ENCODE measurements around the gene PIK3AP1. TPM values are rescaled to one million over a fixed set of nuclear protein-coding genes. Genes with fewer than 3 reads are reported as not detected.

PIK3AP1 gene
- total and polyA plus RNA-seq, 2 of the 13 experiments (the other 11 are each of a cell fraction or from before 2014, with no cell fraction given): 3.6 to 13.8 TPM

- ATAC-seq (no peak), DNase-seq (ENCODE audit: low spot score) (no peak), FAIRE-seq (no peak)
- H3K36me3 ChIP-seq (replicated peaks in 1 of 2; ENCODE audit: control insufficient read depth in 1 of 2, insufficient read depth in 2 of 2, low read length in 2 of 2): no peaks in the 10 kb centered on the region
- H4K20me1 ChIP-seq (ENCODE audit: insufficient read depth, low read length): no peaks in the 10 kb centered on the region
- H2AFZ ChIP-seq (ENCODE audit: low read length): no peak overlapping the region
- CTCF ChIA-PET (ENCODE audit: low intra/inter-chr PET ratio, low total read pairs): no interaction called here
- no peaks in the 10 kb centered on the region for H3K9me3 ChIP-seq (ENCODE audit: low read length)
- BruUV-seq (replicated peaks): no TSS peak
- WGBS (ENCODE audit: low lambda C conversion rate): 72% methylated on average over 9 of the region's 9 CpGs
- intact Hi-C loops (cut with micrococcal nuclease; ENCODE audit: unreplicated experiment): no loop called here
- 0 out of 2 replicates have a peak, but pooled peaks have one; percentile 7 for TF ChIP-seq SMC3 (IDR thresholded peaks at IDR 0.05; ENCODE audit: low read length)
- peak; percentile 55 for TF ChIP-seq STAG1 (CRISPR knock-in tag; IDR thresholded peaks at IDR 0.05)
- peak; percentile 52 for TF ChIP-seq CTCF (CRISPR knock-in tag; IDR thresholded peaks at IDR 0.05)
- no peak for TF ChIP-seq ZSCAN25 (CRISPR knock-in tag; IDR thresholded peaks at IDR 0.05)
- H3K4me3 ChIP-seq (replicated peaks in 1 of 3; ENCODE audit: insufficient read depth in 1 of 3, low read depth in 2 of 3, low read length in 3 of 3): no peak overlapping the region
- H3K27me3 ChIP-seq (ENCODE audit: control insufficient read depth in 1 of 2, insufficient read depth in 2 of 2, low read length in 2 of 2): no peaks in the 10 kb centered on the region
- no peaks in the 10 kb centered on the region for H3K4me1 ChIP-seq (ENCODE audit: insufficient read depth, low read length)
- POLR2A ChIA-PET: interaction anchor here (1.0 kb wide), 1 partner anchor 17 kb away, joined by 3 read pairs; no protein-coding TSS in a partner anchor
- no peak overlapping the region for H3K9ac ChIP-seq (ENCODE audit: insufficient read depth, low read depth, low read length)
- H3K79me2 ChIP-seq (ENCODE audit: insufficient read depth, low read length): no peaks in the 10 kb centered on the region
- H3K27ac ChIP-seq (ENCODE audit: extremely low read length, insufficient read depth, low read length): no peak overlapping the region
- H3K4me2 ChIP-seq (ENCODE audit: low read depth, low read length): no peak overlapping the region
- in situ Hi-C loops (cut with HindIII; ENCODE audit: extremely low pct_ligation_motif_present, low pct_unique_long_range_greater_than_20kb): no loop called here
Measured at GRCh38 chr10:96690755-96691730, 29.3 kb downstream of the PIK3AP1 start.

- BruUV-seq (replicated peaks): no TSS peak
- ATAC-seq (no peak), FAIRE-seq (no peak), DNase-seq (ENCODE audit: low spot score) (no peak)
- H3K9ac ChIP-seq (ENCODE audit: insufficient read depth, low read depth, low read length): no peak overlapping the region
- no peak overlapping the region for H3K4me3 ChIP-seq (replicated peaks in 1 of 3; ENCODE audit: insufficient read depth in 1 of 3, low read depth in 2 of 3, low read length in 3 of 3)
- H2AFZ ChIP-seq (ENCODE audit: low read length): no peak overlapping the region
- H3K4me1 ChIP-seq (ENCODE audit: insufficient read depth, low read length): no peaks in the 10 kb centered on the region
- CTCF ChIA-PET (ENCODE audit: low intra/inter-chr PET ratio, low total read pairs): no interaction called here
- 85% methylated on average over 4 of the region's 4 CpGs for WGBS (ENCODE audit: low lambda C conversion rate)
- H3K27me3 ChIP-seq (ENCODE audit: control insufficient read depth in 1 of 2, insufficient read depth in 2 of 2, low read length in 2 of 2): no peaks in the 10 kb centered on the region
- in situ Hi-C loops (cut with HindIII; ENCODE audit: extremely low pct_ligation_motif_present, low pct_unique_long_range_greater_than_20kb) (no loop called here), intact Hi-C loops (cut with micrococcal nuclease; ENCODE audit: unreplicated experiment) (no loop called here)
- no peaks in the 10 kb centered on the region for H3K36me3 ChIP-seq (replicated peaks in 1 of 2; ENCODE audit: control insufficient read depth in 1 of 2, insufficient read depth in 2 of 2, low read length in 2 of 2)
- H3K27ac ChIP-seq (ENCODE audit: extremely low read length, insufficient read depth, low read length): no peak overlapping the region
- H4K20me1 ChIP-seq (ENCODE audit: insufficient read depth, low read length): no peaks in the 10 kb centered on the region
- H3K4me2 ChIP-seq (ENCODE audit: low read depth, low read length): no peak overlapping the region
- no peaks in the 10 kb centered on the region for H3K79me2 ChIP-seq (ENCODE audit: insufficient read depth, low read length)
- no peaks in the 10 kb centered on the region for H3K9me3 ChIP-seq (ENCODE audit: low read length)
- no peak for TF ChIP-seq CREBL2 (CRISPR knock-in tag; IDR thresholded peaks at IDR 0.05; ENCODE audit: borderline replicate concordance)
- no peak for TF ChIP-seq NFRKB (IDR thresholded peaks at IDR 0.05)
- TF ChIP-seq SIN3A (IDR thresholded peaks at IDR 0.05; ENCODE audit: borderline replicate concordance, low read depth, low read length): no peak
- no peak for TF ChIP-seq ZFX (CRISPR knock-in tag; IDR thresholded peaks at IDR 0.05; ENCODE audit: low read depth)
- no peak for TF ChIP-seq ZFP36L1 (CRISPR knock-in tag; IDR thresholded peaks at IDR 0.05)
- TF ChIP-seq SIN3B (IDR thresholded peaks at IDR 0.05; ENCODE audit: low read length): no peak
- no peak for TF ChIP-seq ZNF276 (CRISPR knock-in tag; IDR thresholded peaks at IDR 0.05; ENCODE audit: low read depth)
- POLR2A ChIA-PET: no interaction called here
Measured at GRCh38 chr10:96688789-96689188, 31.5 kb downstream of the PIK3AP1 start.
